ENCODE measurements around the gene TTN. TPM values are rescaled to one million over a fixed set of nuclear protein-coding genes. Genes with fewer than 3 reads are reported as not detected.

TTN gene
- total RNA-seq, 1 experiment from 2014 or later, result under 0.01 TPM

- Histone ChIP-seq H3K79me2 (ENCODE audit: low read length) (no peaks in the 10 kb centered on the region), H4K20me1 (ENCODE audit: insufficient read depth, low read depth, low read length) (no peaks in the 10 kb centered on the region), H3K9me3 (ENCODE audit: low read length) (no peaks in the 10 kb centered on the region), H3K9me2 (replicated peaks; ENCODE audit: insufficient read depth, low read length) (no peaks in the 10 kb centered on the region), H3K9ac (ENCODE audit: low read length) (no peak overlapping the region), H2AFZ (ENCODE audit: low read length) (no peak overlapping the region), H3K4me1 (ENCODE audit: low read length) (no peaks in the 10 kb centered on the region), H3K27me3 (ENCODE audit: low read length) (no peaks in the 10 kb centered on the region), H3K36me3 (ENCODE audit: insufficient read depth, low read length) (no peaks in the 10 kb centered on the region), H3K4me3 (ENCODE audit: low read length) (no peak overlapping the region), H3K4me2 (ENCODE audit: low read depth, low read length, poor library complexity, severe bottlenecking) (no peak overlapping the region), H3K27ac (ENCODE audit: low read length) (no peak overlapping the region)
- DNase-seq, result no peak
These were observed 25.0 kb downstream of the TTN start for GRCh38 chr2:178782236-178782635.

- H3K36me3 ChIP-seq (ENCODE audit: insufficient read depth, low read length), result no peaks in the 10 kb centered on the region
- no peak overlapping the region for H3K27ac ChIP-seq (ENCODE audit: low read length)
- no peaks in the 10 kb centered on the region for H3K9me2 ChIP-seq (replicated peaks; ENCODE audit: insufficient read depth, low read length)
- H4K20me1 ChIP-seq (ENCODE audit: insufficient read depth, low read depth, low read length), result no peaks in the 10 kb centered on the region
- no peaks in the 10 kb centered on the region for H3K79me2 ChIP-seq (ENCODE audit: low read length)
- no peaks in the 10 kb centered on the region for H3K4me1 ChIP-seq (ENCODE audit: low read length)
- H3K27me3 ChIP-seq (ENCODE audit: low read length), result no peaks in the 10 kb centered on the region
- no peak overlapping the region for H3K4me3 ChIP-seq (ENCODE audit: low read length)
- H3K9me3 ChIP-seq (ENCODE audit: low read length), result no peaks in the 10 kb centered on the region
- no peak overlapping the region for H3K4me2 ChIP-seq (ENCODE audit: low read depth, low read length, poor library complexity, severe bottlenecking)
- no peak overlapping the region for H3K9ac ChIP-seq (ENCODE audit: low read length)
- no peak for DNase-seq
- H2AFZ ChIP-seq (ENCODE audit: low read length), result no peak overlapping the region
These were observed 29.6 kb downstream of the TTN start for GRCh38 chr2:178777577-178777976.

- Histone ChIP-seq H2AFZ (ENCODE audit: low read length) (no peak overlapping the region), H4K20me1 (ENCODE audit: insufficient read depth, low read depth, low read length) (no peaks in the 10 kb centered on the region), H3K9me2 (replicated peaks; ENCODE audit: insufficient read depth, low read length) (no peaks in the 10 kb centered on the region), H3K36me3 (ENCODE audit: insufficient read depth, low read length) (no peaks in the 10 kb centered on the region), H3K4me1 (ENCODE audit: low read length) (no peaks in the 10 kb centered on the region), H3K9ac (ENCODE audit: low read length) (no peak overlapping the region), H3K27ac (ENCODE audit: low read length) (no peak overlapping the region), H3K4me2 (ENCODE audit: low read depth, low read length, poor library complexity, severe bottlenecking) (no peak overlapping the region), H3K79me2 (ENCODE audit: low read length) (no peaks in the 10 kb centered on the region), H3K27me3 (ENCODE audit: low read length) (no peaks in the 10 kb centered on the region), H3K9me3 (ENCODE audit: low read length) (no peaks in the 10 kb centered on the region), H3K4me3 (ENCODE audit: low read length) (no peak overlapping the region)
- no peak for DNase-seq
These were observed 30.5 kb downstream of the TTN start for GRCh38 chr2:178776751-178777150.

- Histone ChIP-seq H3K4me2 (ENCODE audit: low read depth, low read length, poor library complexity, severe bottlenecking) (no peak overlapping the region), H2AFZ (ENCODE audit: low read length) (no peak overlapping the region), H3K4me3 (ENCODE audit: low read length) (no peak overlapping the region), H3K9me3 (ENCODE audit: low read length) (no peaks in the 10 kb centered on the region), H4K20me1 (ENCODE audit: insufficient read depth, low read depth, low read length) (no peaks in the 10 kb centered on the region), H3K79me2 (ENCODE audit: low read length) (no peaks in the 10 kb centered on the region), H3K9ac (ENCODE audit: low read length) (no peak overlapping the region), H3K27me3 (ENCODE audit: low read length) (no peaks in the 10 kb centered on the region), H3K27ac (ENCODE audit: low read length) (no peak overlapping the region), H3K9me2 (replicated peaks; ENCODE audit: insufficient read depth, low read length) (no peaks in the 10 kb centered on the region), H3K4me1 (ENCODE audit: low read length) (no peaks in the 10 kb centered on the region), H3K36me3 (ENCODE audit: insufficient read depth, low read length) (no peaks in the 10 kb centered on the region)
- DNase-seq, result no peak
These were observed 31.2 kb downstream of the TTN start for GRCh38 chr2:178775975-178776374.

- Histone ChIP-seq H3K4me2 (ENCODE audit: low read depth, low read length, poor library complexity, severe bottlenecking) (no peak overlapping the region), H3K9ac (ENCODE audit: low read length) (no peak overlapping the region), H3K27me3 (ENCODE audit: low read length) (no peaks in the 10 kb centered on the region), H3K27ac (ENCODE audit: low read length) (no peak overlapping the region), H3K9me2 (replicated peaks; ENCODE audit: insufficient read depth, low read length) (no peaks in the 10 kb centered on the region), H2AFZ (ENCODE audit: low read length) (no peak overlapping the region), H3K4me3 (ENCODE audit: low read length) (no peak overlapping the region), H3K4me1 (ENCODE audit: low read length) (no peaks in the 10 kb centered on the region), H4K20me1 (ENCODE audit: insufficient read depth, low read depth, low read length) (no peaks in the 10 kb centered on the region), H3K36me3 (ENCODE audit: insufficient read depth, low read length) (no peaks in the 10 kb centered on the region), H3K9me3 (ENCODE audit: low read length) (no peaks in the 10 kb centered on the region), H3K79me2 (ENCODE audit: low read length) (no peaks in the 10 kb centered on the region)
- DNase-seq, result no peak
These were observed 36.7 kb downstream of the TTN start for GRCh38 chr2:178770518-178770917.

GRCh38 chr2:178767094-178768060 is 39.8 kb downstream of the TTN start:
- H3K27ac ChIP-seq (ENCODE audit: low read length), result no peak overlapping the region
- H3K9me3 ChIP-seq (ENCODE audit: low read length), result no peaks in the 10 kb centered on the region
- H3K27me3 ChIP-seq (ENCODE audit: low read length), result no peaks in the 10 kb centered on the region
- no peaks in the 10 kb centered on the region for H3K4me1 ChIP-seq (ENCODE audit: low read length)
- H4K20me1 ChIP-seq (ENCODE audit: insufficient read depth, low read depth, low read length), result no peaks in the 10 kb centered on the region
- no peaks in the 10 kb centered on the region for H3K36me3 ChIP-seq (ENCODE audit: insufficient read depth, low read length)
- H3K4me3 ChIP-seq (ENCODE audit: low read length), result no peak overlapping the region
- DNase-seq, result peak; percentile 47
- no peaks in the 10 kb centered on the region for H3K79me2 ChIP-seq (ENCODE audit: low read length)
- H3K9ac ChIP-seq (ENCODE audit: low read length), result no peak overlapping the region
- H2AFZ ChIP-seq (ENCODE audit: low read length), result no peak overlapping the region
- H3K4me2 ChIP-seq (ENCODE audit: low read depth, low read length, poor library complexity, severe bottlenecking), result no peak overlapping the region
- H3K9me2 ChIP-seq (replicated peaks; ENCODE audit: insufficient read depth, low read length), result no peaks in the 10 kb centered on the region

- no peak for DNase-seq
- H3K4me2 ChIP-seq (ENCODE audit: low read depth, low read length, poor library complexity, severe bottlenecking), result no peak overlapping the region
- no peaks in the 10 kb centered on the region for H4K20me1 ChIP-seq (ENCODE audit: insufficient read depth, low read depth, low read length)
- no peak overlapping the region for H3K9ac ChIP-seq (ENCODE audit: low read length)
- H3K9me3 ChIP-seq (ENCODE audit: low read length), result no peaks in the 10 kb centered on the region
- H3K9me2 ChIP-seq (replicated peaks; ENCODE audit: insufficient read depth, low read length), result no peaks in the 10 kb centered on the region
- H3K4me1 ChIP-seq (ENCODE audit: low read length), result no peaks in the 10 kb centered on the region
- no peak overlapping the region for H3K4me3 ChIP-seq (ENCODE audit: low read length)
- H3K27me3 ChIP-seq (ENCODE audit: low read length), result no peaks in the 10 kb centered on the region
- H3K27ac ChIP-seq (ENCODE audit: low read length), result no peak overlapping the region
- H3K79me2 ChIP-seq (ENCODE audit: low read length), result no peaks in the 10 kb centered on the region
- no peak overlapping the region for H2AFZ ChIP-seq (ENCODE audit: low read length)
- H3K36me3 ChIP-seq (ENCODE audit: insufficient read depth, low read length), result no peaks in the 10 kb centered on the region
These were observed 43.1 kb downstream of the TTN start for GRCh38 chr2:178764097-178764496.

- Histone ChIP-seq H2AFZ (ENCODE audit: low read length) (no peak overlapping the region), H3K4me1 (ENCODE audit: low read length) (no peaks in the 10 kb centered on the region), H4K20me1 (ENCODE audit: insufficient read depth, low read depth, low read length) (no peaks in the 10 kb centered on the region), H3K27ac (ENCODE audit: low read length) (no peak overlapping the region), H3K9ac (ENCODE audit: low read length) (no peak overlapping the region), H3K9me2 (replicated peaks; ENCODE audit: insufficient read depth, low read length) (no peaks in the 10 kb centered on the region), H3K9me3 (ENCODE audit: low read length) (no peaks in the 10 kb centered on the region), H3K79me2 (ENCODE audit: low read length) (no peaks in the 10 kb centered on the region), H3K27me3 (ENCODE audit: low read length) (no peaks in the 10 kb centered on the region), H3K36me3 (ENCODE audit: insufficient read depth, low read length) (no peaks in the 10 kb centered on the region), H3K4me3 (ENCODE audit: low read length) (no peak overlapping the region), H3K4me2 (ENCODE audit: low read depth, low read length, poor library complexity, severe bottlenecking) (no peak overlapping the region)
- peak; percentile 83 for DNase-seq
These were observed 45.4 kb downstream of the TTN start for GRCh38 chr2:178761759-178762371.
